HCT116 (cell line): ENCODE data around the gene ST6GALNAC2. TPM values are rescaled to one million over a fixed set of nuclear protein-coding genes. Genes with fewer than 3 reads are reported as not detected.

Experiments
- ATAC-seq: fragments of 200-7000 bp; cut with Tn5 transposase; 2 replicates; pipeline ENCODE4 v1.9.1; 2020; ENCODE audit warnings: mild to moderate bottlenecking, moderate library complexity
- BruUV-seq: library from RNA; stranded (reverse); fragments of 400-500 nt; replicated peaks from 2 replicates; lab custom pipeline; 2021; lab: Mats Ljungman, UMichigan
- CTCF ChIA-PET: fragments of 300-600 bp; sonication (Branson Sonifier 250); formaldehyde crosslinking; loops from one replicate; lab custom pipeline; 2021; ENCODE audit warnings: antibody characterized with exemption; lab: Charles Lee
- POLR2A ChIA-PET: fragments of 300-600, 350-600 bp; sonication (Branson Sonifier 250); formaldehyde crosslinking; loops from one replicate; lab custom pipeline; 2021; ENCODE audit warnings: antibody characterized with exemption; lab: Charles Lee
- RAD21 ChIA-PET, 2 experiments: fragments of 300-600 bp; sonication (Branson Sonifier 250); formaldehyde crosslinking; loops; one replicate each; lab custom pipeline; 2023; ENCODE audit warnings: low total read pairs in 2 of 2; ENCODE audit not compliant: uncharacterized antibody in 2 of 2, unreplicated experiment in 2 of 2, low non-redundant PET in 1 of 2; lab: Charles Lee
- DNase-seq: peaks from one replicate; pipeline ENCODE4 v3.0.0-alpha.2; 2010; ENCODE audit warnings: low read depth, low spot score
- H2AFZ ChIP-seq: fragments of 200-600 bp; shearing (Covaris generic), sonication (generic); 2 replicates; pipeline ENCODE4 v1.6.1; 2017; ENCODE audit warnings: low read depth, mixed run types, mixed read lengths, antibody characterized with exemption, low read length; ENCODE audit not compliant: poor library complexity, severe bottlenecking
- H3K27ac ChIP-seq: 2 replicates; pipeline ENCODE4 v1.5.1; 2012; ENCODE audit warnings: low read depth, low read length
- H3K27me3 ChIP-seq: fragments of 200-600 bp; sonication (generic); 2 replicates; pipeline ENCODE4 v1.6.1; 2016; ENCODE audit warnings: mixed run types, low read length, mixed read lengths; ENCODE audit not compliant: insufficient read depth
- H3K36me3 ChIP-seq, 2 experiments: fragments of 200-500 bp in 1 of 2; fragments of 200-600 bp in 1 of 2; sonication (Bioruptor generic) in 1 of 2; sonication (generic) in 1 of 2; 2 replicates each; pipeline versions ENCODE4 v1.5.1 to v1.6.1; 2014 to 2016; ENCODE audit warnings: low read length in 2 of 2, inconsistent platforms in 1 of 2, mixed read lengths in 1 of 2, mixed run types in 1 of 2; ENCODE audit not compliant: insufficient read depth in 2 of 2, control insufficient read depth in 1 of 2
- H3K4me1 ChIP-seq, 2 experiments: fragments of 200-600 bp in 1 of 2; sonication (generic) in 1 of 2; 2 replicates each; pipeline versions ENCODE4 v1.5.1 to v1.6.1; 2012 to 2017; ENCODE audit warnings: low read length in 2 of 2, inconsistent platforms in 1 of 2, mild to moderate bottlenecking in 1 of 2, mixed read lengths in 1 of 2, mixed run types in 1 of 2, moderate library complexity in 1 of 2; ENCODE audit not compliant: insufficient read depth in 2 of 2, control insufficient read depth in 1 of 2
- H3K4me2 ChIP-seq: fragments of 200-600 bp; sonication (generic); 2 replicates; pipeline ENCODE4 v1.6.1; 2017; ENCODE audit warnings: mixed run types, low read length, mixed read lengths
- H3K4me3 ChIP-seq, 2 experiments: fragments of 200-600 bp in 1 of 2; sonication (generic) in 1 of 2; replicated peaks in 1 of 2; 2 replicates each; pipeline ENCODE4 v1.5.1; 2011 to 2016; ENCODE audit warnings: low read length in 2 of 2, control low read depth in 1 of 2, low read depth in 1 of 2, mild to moderate bottlenecking in 1 of 2, mixed read lengths in 1 of 2, mixed run types in 1 of 2
- H3K79me2 ChIP-seq: fragments of 200-600 bp; sonication (generic); 2 replicates; pipeline ENCODE4 v1.6.1; 2017; ENCODE audit warnings: mild to moderate bottlenecking, mixed run types, low read length, moderate library complexity, mixed read lengths; ENCODE audit not compliant: insufficient read depth
- H3K9ac ChIP-seq: fragments of 200-600 bp; sonication (generic); 2 replicates; pipeline ENCODE4 v1.6.1; 2016; ENCODE audit warnings: low read length, mixed read lengths
- H3K9me2 ChIP-seq: fragments of 200-600 bp; sonication (generic), shearing (Covaris generic); 2 replicates; pipeline ENCODE4 v1.6.1; 2017; ENCODE audit warnings: mixed run types, mild to moderate bottlenecking, moderate library complexity; ENCODE audit not compliant: insufficient read depth
- H3K9me3 ChIP-seq, 2 experiments: fragments of 200-500 bp in 1 of 2; fragments of 200-600 bp in 1 of 2; sonication (Bioruptor generic) in 1 of 2; sonication (generic) in 1 of 2; 2 replicates each; pipeline ENCODE4 v1.6.1; 2014 to 2017; ENCODE audit warnings: low read length in 2 of 2, mixed read lengths in 2 of 2, inconsistent platforms in 1 of 2, low read depth in 1 of 2, mild to moderate bottlenecking in 1 of 2, mixed run types in 1 of 2, moderate library complexity in 1 of 2; ENCODE audit not compliant: control insufficient read depth in 1 of 2, insufficient read depth in 1 of 2
- H4K20me1 ChIP-seq: fragments of 200-600 bp; sonication (generic), shearing (Covaris generic); 2 replicates; pipeline ENCODE4 v1.6.1; 2017; ENCODE audit warnings: mixed run types, mild to moderate bottlenecking, moderate library complexity; ENCODE audit not compliant: insufficient read depth
- CBX3 ChIP-seq: IDR thresholded peaks from 2 replicates; pipeline ENCODE4 v1.6.1; 2012; ENCODE audit warnings: low read depth
- EGR1 ChIP-seq: IDR thresholded peaks from 2 replicates; pipeline ENCODE4 v1.6.1; 2012; ENCODE audit warnings: low read depth
- ELF1 ChIP-seq: IDR thresholded peaks from 2 replicates; pipeline ENCODE4 v1.6.1; 2012; ENCODE audit warnings: low read depth, borderline replicate concordance
- EZH2 ChIP-seq: fragments of 200-600 bp; sonication (generic); IDR thresholded peaks from 2 replicates; pipeline ENCODE4 v1.6.1; 2017; ENCODE audit warnings: antibody characterized with exemption, mixed run types
- EZH2phosphoT487 ChIP-seq: fragments of 200-600 bp; IDR thresholded peaks from 2 replicates; pipeline ENCODE4 v1.6.1; 2018; ENCODE audit warnings: antibody characterized with exemption, borderline replicate concordance
- JUND ChIP-seq: IDR thresholded peaks from 2 replicates; pipeline ENCODE4 v1.6.1; 2012
- POLR2A ChIP-seq: IDR thresholded peaks from 2 replicates; pipeline ENCODE4 v1.7.0; 2011; ENCODE audit warnings: borderline replicate concordance; ENCODE audit not compliant: insufficient read depth, insufficient read length; ENCODE audit errors: extremely low read depth
- RAD21 ChIP-seq: IDR thresholded peaks from 2 replicates; pipeline ENCODE4 v1.6.1; 2012; ENCODE audit warnings: low read depth, mild to moderate bottlenecking
- SIN3A ChIP-seq: IDR thresholded peaks from 2 replicates; pipeline ENCODE4 v1.6.1; 2012; ENCODE audit warnings: low read depth
- SP1 ChIP-seq: IDR thresholded peaks from 2 replicates; pipeline ENCODE4 v1.6.1; 2012; ENCODE audit warnings: low read depth
- SRF ChIP-seq: IDR thresholded peaks from 2 replicates; pipeline ENCODE4 v1.6.1; 2012; ENCODE audit warnings: low read depth
- TCF7L2 ChIP-seq: IDR thresholded peaks from 2 replicates; pipeline ENCODE4 v1.7.0; 2011; ENCODE audit warnings: borderline replicate concordance, inconsistent platforms; ENCODE audit not compliant: insufficient read depth, insufficient read length; ENCODE audit errors: extremely low read depth
- ZFX ChIP-seq: fragments of 450-650 bp; IDR thresholded peaks from 2 replicates; pipeline ENCODE4 v1.6.1; 2017
- ZNF274 ChIP-seq: fragments of 200-500 bp; sonication (Bioruptor generic); IDR thresholded peaks from 2 replicates; pipeline ENCODE4 v1.6.1; 2014; ENCODE audit warnings: mild to moderate bottlenecking, low read depth, low read length, inconsistent platforms
- intact Hi-C: fragments of 100-400 bp; cut with micrococcal nuclease; formaldehyde crosslinking; loops from 2 replicates; pipeline ENCODE4 v1.10.0; 2022
- total RNA-seq: library from RNA; stranded (reverse); gene quantifications from one replicate; pipeline ENCODE4 v1.2.1, GENCODE V29; 2021; ENCODE audit not compliant: unreplicated experiment
- TF ChIP-seq, protein P1 (sequence below): IDR thresholded peaks from 2 replicates; pipeline ENCODE4 v1.6.1; 2012; ENCODE audit warnings: low read depth
- TF ChIP-seq, protein P2 (sequence below): IDR thresholded peaks from 2 replicates; pipeline ENCODE4 v1.6.1; 2012
- TF ChIP-seq, protein P3 (sequence below): IDR thresholded peaks from 2 replicates; pipeline ENCODE4 v1.6.1; 2011; ENCODE audit warnings: mild to moderate bottlenecking, low read length, moderate library complexity; ENCODE audit not compliant: insufficient replicate concordance; ENCODE audit errors: extremely low read depth

ST6GALNAC2 gene
- total RNA-seq, 1 experiment from 2014 or later, result 14.7 TPM

DNA sequence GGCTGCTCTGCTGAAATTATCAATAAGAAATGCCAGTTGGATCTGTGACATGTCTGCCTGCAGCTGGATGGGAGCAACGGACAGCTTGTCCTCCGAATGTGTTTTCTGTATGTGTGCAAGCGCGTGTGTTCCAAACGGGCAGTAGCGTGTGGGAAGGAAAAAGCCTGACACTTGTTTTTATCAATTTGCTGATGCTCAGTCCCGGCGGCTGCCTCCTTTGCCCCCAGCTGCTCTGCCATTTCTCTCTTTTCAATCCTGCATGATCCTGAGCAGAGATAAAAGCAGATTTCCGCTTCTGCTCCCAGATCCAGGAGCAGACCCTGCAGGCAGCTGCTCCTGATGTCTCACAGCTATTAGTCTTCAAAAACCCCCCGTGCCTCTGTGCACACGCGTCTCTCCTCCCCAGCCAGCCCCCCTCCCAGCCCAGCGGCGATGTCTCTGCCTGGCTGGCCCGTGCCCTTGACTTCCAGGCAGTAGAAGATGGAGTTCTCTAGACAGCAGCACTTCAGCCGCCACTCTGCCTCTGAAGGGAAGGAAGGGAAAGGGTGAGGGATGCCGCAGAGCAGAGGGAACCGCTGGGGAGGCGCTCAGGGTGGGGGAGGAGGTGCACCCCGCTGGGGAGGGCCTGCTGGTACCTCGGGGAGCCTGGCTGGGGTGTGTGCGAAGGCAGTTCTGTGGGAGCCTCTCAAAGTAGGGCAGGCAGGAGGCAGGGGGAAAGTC is 41.7 kb downstream of the ST6GALNAC2 start:
- no peak overlapping the region for H3K4me3 ChIP-seq
- intact Hi-C loops, result no loop called here
- no peak overlapping the region for H2AFZ ChIP-seq
- no peak for ATAC-seq
- H4K20me1 ChIP-seq, result no peaks in the 10 kb centered on the region
- no peak for DNase-seq
- H3K9me2 ChIP-seq, result no peaks in the 10 kb centered on the region
- ChIA-PET POLR2A (interaction anchor here (0.9 to 1.0 kb wide), 2 partner anchors 13 to 45 kb away, joined by 3 to 4 read pairs; no protein-coding TSS in a partner anchor), CTCF (interaction anchor here (1.1 to 1.4 kb wide), 4 partner anchors 13 to 178 kb away, joined by 3 to 5 read pairs (median 3); no protein-coding TSS in a partner anchor), RAD21 (no interaction called here)
- no peaks in the 10 kb centered on the region for H3K36me3 ChIP-seq
- H3K4me2 ChIP-seq, result no peak overlapping the region
- TF ChIP-seq ZFX (no peak), EZH2 (no peak), ZNF274 (no peak), TCF7L2 (no peak), EGR1 (no peak), EZH2phosphoT487 (no peak), SIN3A (no peak), CBX3 (no peak), POLR2A (no peak), JUND (no peak), SP1 (no peak), RAD21 (no peak), ELF1 (no peak), SRF (no peak)
- TF ChIP-seq, protein P1, sequence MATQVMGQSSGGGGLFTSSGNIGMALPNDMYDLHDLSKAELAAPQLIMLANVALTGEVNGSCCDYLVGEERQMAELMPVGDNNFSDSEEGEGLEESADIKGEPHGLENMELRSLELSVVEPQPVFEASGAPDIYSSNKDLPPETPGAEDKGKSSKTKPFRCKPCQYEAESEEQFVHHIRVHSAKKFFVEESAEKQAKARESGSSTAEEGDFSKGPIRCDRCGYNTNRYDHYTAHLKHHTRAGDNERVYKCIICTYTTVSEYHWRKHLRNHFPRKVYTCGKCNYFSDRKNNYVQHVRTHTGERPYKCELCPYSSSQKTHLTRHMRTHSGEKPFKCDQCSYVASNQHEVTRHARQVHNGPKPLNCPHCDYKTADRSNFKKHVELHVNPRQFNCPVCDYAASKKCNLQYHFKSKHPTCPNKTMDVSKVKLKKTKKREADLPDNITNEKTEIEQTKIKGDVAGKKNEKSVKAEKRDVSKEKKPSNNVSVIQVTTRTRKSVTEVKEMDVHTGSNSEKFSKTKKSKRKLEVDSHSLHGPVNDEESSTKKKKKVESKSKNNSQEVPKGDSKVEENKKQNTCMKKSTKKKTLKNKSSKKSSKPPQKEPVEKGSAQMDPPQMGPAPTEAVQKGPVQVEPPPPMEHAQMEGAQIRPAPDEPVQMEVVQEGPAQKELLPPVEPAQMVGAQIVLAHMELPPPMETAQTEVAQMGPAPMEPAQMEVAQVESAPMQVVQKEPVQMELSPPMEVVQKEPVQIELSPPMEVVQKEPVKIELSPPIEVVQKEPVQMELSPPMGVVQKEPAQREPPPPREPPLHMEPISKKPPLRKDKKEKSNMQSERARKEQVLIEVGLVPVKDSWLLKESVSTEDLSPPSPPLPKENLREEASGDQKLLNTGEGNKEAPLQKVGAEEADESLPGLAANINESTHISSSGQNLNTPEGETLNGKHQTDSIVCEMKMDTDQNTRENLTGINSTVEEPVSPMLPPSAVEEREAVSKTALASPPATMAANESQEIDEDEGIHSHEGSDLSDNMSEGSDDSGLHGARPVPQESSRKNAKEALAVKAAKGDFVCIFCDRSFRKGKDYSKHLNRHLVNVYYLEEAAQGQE, result no peak
- TF ChIP-seq, protein P2, sequence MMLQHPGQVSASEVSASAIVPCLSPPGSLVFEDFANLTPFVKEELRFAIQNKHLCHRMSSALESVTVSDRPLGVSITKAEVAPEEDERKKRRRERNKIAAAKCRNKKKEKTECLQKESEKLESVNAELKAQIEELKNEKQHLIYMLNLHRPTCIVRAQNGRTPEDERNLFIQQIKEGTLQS, result no peak
- TF ChIP-seq, protein P3, sequence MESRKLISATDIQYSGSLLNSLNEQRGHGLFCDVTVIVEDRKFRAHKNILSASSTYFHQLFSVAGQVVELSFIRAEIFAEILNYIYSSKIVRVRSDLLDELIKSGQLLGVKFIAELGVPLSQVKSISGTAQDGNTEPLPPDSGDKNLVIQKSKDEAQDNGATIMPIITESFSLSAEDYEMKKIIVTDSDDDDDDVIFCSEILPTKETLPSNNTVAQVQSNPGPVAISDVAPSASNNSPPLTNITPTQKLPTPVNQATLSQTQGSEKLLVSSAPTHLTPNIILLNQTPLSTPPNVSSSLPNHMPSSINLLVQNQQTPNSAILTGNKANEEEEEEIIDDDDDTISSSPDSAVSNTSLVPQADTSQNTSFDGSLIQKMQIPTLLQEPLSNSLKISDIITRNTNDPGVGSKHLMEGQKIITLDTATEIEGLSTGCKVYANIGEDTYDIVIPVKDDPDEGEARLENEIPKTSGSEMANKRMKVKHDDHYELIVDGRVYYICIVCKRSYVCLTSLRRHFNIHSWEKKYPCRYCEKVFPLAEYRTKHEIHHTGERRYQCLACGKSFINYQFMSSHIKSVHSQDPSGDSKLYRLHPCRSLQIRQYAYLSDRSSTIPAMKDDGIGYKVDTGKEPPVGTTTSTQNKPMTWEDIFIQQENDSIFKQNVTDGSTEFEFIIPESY, result no peak
- no peaks in the 10 kb centered on the region for H3K27me3 ChIP-seq
- no TSS peak for BruUV-seq
- H3K27ac ChIP-seq, result no peak overlapping the region
- H3K9ac ChIP-seq, result no peak overlapping the region
- no peaks in the 10 kb centered on the region for H3K9me3 ChIP-seq
- peaks cover 8 to 29% of the 10 kb centered on the region in 2 experiments for H3K4me1 ChIP-seq
- no peaks in the 10 kb centered on the region for H3K79me2 ChIP-seq
